ENCODE measurements around the gene GIMAP6.

Gene GIMAP6

DNA sequence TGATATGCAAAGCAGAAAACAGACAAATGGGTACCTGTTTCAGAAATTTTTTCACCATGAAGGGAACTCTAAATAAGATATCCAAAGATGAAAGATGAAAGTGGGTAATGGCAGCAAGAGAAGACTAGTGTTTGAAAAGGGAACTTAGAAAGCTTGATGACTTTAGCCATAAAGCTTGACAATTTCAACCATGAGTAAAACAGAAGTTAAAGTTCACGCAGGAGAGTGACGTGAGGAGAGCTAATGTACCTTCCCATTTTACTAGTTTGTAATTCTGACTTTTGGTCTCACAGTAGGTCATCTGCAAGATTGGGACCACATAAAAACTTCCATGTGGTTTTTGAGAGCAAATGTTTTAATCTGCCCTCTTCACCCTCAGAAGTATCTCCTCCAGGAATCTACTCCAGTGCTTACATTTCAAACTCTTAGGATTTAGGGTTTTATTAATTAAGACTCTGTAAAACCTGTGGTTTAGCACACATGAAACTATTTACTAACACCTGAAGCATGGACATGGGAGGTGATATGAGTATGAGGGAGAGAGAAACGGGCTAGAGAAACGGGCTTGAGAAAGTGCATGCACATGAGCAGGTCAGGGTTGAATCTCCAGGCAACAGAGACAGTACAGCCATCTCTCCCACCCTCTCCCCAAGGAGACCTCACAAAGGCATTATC is 28.9 kb upstream of the GIMAP6 start:
- DNase-seq (ENCODE audit: insufficient read length, low spot score) (no peak), FAIRE-seq (no peak)
- TF ChIP-seq POLR2A (IDR thresholded peaks at IDR 0.05; ENCODE audit: low read depth, low read length), result no peak

DNA sequence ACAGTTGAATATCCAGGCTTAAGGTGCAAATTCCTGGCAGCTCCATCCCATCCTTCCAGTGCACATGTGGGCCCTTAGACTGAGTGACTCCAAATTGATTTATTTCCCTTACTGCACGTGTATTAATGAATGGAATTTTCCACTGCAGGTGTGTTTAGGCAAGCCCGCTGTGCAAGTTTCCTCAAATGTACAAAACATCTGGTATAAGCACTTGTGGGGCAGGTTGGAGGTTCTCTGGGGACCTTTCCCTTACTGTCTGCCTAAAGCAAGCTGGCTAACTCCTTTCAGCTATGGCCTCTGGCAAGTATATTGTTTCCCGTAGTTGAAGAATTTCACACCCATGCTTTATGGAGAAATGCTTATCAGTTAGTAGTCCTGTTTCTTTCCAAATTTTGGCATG is 25.3 kb upstream of the GIMAP6 start:
- FAIRE-seq, result no peak
- no peak for TF ChIP-seq POLR2A (IDR thresholded peaks at IDR 0.05; ENCODE audit: low read depth, low read length)
- DNase-seq (ENCODE audit: insufficient read length, low spot score), result no peak

DNA sequence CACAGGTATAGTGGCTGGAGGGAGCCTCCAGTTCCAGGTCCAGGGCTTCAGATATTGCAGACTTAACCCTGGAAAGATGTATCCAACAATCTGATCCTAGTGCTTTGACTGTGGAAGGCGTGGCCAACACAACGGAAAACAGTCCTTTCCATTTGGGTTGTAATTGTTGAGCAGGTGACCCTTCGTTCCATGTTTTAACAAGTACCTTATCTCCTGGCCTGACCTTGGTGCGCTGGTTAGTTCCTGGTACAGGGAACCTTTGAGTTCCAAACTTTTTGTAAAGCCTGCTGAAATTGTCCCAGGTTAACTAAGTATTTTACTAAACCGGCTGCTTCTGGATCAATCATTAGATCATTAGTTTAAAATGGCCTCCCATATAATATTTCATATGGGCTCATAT is 23.9 kb upstream of the GIMAP6 start:
- DNase-seq (ENCODE audit: insufficient read length, low spot score) (no peak), FAIRE-seq (no peak)
- TF ChIP-seq POLR2A (IDR thresholded peaks at IDR 0.05; ENCODE audit: low read depth, low read length), result no peak

DNA sequence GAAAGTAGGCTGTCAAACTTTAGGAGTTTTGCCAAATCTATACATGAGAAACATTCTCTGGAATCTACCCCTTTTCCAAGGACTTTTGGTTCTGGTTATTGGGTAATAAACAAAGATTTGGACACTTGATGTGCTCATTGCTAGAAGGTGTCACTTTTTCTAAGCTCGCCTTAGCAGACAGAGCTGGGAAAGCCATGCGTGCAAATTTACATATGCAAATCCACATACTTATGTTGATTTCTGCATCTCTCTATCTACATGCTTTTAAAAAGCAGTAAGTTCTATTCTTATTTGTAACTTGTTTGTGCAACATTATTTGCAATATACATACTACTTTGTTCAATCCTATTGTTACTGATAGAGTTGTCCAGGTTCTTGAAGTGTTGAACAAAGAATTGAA is 22.5 kb upstream of the GIMAP6 start:
- DNase-seq (ENCODE audit: insufficient read length, low spot score) (no peak), FAIRE-seq (no peak)
- no peak for TF ChIP-seq POLR2A (IDR thresholded peaks at IDR 0.05; ENCODE audit: low read depth, low read length)

DNA sequence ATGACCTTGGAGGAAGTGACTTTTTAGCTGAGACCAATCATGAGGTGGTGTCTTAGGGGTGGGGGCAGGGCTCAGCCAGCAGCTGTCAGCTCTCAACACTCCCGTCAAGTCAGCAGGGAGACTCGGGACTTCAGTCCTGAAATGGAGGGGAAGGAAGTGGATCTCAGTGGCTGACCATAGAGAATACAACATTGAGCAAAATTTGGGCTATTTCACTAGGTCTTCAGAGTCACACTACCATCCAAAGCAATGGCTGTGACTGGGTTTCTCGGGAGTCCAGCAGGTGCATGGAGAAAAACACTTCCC is 16.8 kb upstream of the GIMAP6 start:
- no peak for TF ChIP-seq POLR2A (IDR thresholded peaks at IDR 0.05; ENCODE audit: low read depth, low read length)
- FAIRE-seq (no peak), DNase-seq (ENCODE audit: insufficient read length, low spot score) (no peak)

DNA sequence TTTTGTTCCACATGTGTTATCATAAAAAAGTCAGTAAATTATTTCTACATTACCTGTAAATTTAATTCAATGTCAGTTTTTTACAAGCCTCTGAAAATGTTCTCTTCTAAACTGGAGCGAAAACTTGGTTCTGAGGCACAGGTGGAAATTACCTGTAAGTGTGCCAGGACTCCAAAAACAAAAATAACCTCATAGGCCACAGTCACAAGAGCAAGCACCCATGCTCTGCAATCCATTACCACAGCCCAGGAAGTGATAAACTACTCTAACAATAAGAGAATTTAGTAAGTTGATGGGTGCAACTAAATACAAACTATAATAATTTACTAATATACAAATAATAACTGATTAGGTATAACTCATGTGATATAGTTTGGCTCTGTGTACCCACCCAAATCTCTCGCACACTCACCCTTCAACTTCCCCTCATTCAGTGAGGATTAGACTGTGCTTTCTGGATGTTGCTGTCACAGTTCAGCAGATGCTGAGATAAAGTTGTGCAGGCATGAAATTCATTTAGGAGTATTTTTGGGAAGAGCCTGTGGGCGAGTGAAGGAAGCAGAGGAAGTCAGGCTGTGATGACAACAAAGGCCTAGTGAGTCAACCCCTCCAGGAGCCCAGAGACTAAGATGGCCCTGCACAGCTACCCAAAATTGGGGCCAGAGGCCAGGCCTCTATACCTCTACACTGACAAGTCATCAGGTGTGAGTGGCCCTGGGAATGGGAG is 16.3 kb upstream of the GIMAP6 start:
- no peak for DNase-seq (ENCODE audit: insufficient read length, low spot score)
- TF ChIP-seq POLR2A (IDR thresholded peaks at IDR 0.05; ENCODE audit: low read depth, low read length), result no peak
- FAIRE-seq, result no peak

DNA sequence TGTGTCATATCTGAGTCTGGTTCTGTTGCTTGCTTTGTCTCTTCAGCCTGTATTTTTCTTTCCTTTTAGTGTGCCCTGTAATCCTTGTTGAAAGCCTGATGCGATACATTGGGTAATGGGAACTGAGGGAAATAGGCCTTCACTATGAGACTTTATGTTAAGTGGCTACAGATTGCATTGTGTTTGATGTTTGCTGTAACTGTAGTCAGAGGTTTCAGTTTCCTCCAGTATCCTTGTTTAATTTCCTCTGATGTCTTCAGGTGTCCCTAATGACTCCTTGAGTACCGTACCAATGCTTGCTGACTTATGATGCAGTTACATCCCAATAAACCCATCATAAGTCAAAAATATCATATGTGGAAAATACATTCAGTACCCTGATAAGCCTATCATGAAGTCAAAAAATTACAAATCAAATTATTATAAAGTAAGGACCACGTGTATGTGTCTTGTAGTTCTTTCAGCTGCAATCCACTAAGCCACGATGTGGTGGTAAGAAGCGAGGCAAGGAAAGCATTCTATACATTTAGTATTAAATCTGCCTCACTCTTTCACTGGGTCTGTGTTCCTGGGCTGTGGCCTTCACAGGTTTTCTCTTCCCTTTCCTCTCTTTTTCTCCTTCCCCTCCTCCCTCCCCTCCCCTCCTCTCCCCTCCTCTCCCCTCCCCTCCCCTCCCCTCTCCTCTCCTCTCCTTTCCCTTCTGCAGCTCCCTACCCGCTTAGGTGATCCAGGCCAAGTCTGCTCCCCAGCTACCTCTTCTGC is 13.3 kb upstream of the GIMAP6 start:
- DNase-seq (ENCODE audit: insufficient read length, low spot score) (no peak), FAIRE-seq (no peak)
- TF ChIP-seq POLR2A (IDR thresholded peaks at IDR 0.05; ENCODE audit: low read depth, low read length), result no peak

DNA sequence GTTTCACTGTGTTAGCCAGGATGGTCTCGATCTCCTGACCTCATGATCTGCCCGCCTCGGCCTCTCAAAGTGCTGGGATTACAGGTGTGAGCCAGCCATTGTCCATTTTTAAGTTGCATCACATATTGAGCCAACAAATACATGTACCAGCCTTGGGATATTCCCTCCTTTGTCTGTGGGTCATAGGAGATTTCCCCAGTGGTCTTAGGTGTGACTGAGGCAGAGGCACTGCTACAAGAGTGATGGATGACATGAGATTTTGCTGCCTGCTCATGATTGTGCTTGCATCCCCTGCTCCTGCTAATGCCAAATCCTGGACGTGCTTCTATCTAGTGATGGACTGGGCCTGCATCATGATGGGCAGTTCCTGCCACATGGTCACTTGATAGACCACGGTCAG is 10.7 kb upstream of the GIMAP6 start:
- no peak for DNase-seq (ENCODE audit: insufficient read length, low spot score)
- no peak for FAIRE-seq
- TF ChIP-seq POLR2A (IDR thresholded peaks at IDR 0.05; ENCODE audit: low read depth, low read length), result no peak

DNA sequence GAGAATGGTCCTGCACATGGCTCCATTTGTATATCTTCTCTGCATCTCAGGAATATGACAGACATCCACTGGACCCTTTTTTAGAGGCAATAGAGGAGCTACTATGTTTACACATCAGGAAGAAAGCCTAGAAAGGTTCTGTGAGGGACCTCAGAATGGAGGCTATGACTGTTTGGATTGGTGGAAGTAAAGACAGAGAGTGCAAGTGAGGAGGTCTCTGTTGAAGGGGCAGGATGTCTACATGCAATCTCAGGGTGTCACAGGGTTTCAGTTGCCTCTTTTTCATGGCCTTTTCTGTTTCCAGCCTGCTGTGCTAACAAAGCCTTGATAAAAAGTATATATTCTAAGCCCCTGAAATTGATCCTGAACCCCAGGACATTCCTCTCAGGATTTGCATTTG is 9.7 kb upstream of the GIMAP6 start:
- DNase-seq (ENCODE audit: insufficient read length, low spot score) (no peak), FAIRE-seq (no peak)
- no peak for TF ChIP-seq POLR2A (IDR thresholded peaks at IDR 0.05; ENCODE audit: low read depth, low read length)

DNA sequence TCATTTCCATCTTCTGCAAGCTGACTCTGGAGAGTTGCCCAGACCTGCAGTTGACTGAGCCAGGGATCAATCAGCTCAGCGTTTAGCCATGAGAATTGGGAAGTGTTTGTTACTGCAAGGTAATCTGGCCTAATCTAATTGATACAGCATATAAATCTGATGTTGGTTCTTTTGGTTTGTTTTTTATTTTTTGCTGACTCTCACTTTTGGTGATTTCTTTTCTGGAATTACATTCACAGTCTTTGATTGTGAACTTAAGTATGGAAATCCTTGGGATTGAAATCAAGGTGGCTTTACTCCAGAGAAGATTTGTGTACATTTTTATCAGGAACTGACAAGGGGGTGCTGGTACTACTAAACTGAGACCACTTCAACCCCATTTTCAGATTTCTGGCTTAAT is 1.7 kb upstream of the GIMAP6 start:
- DNase-seq (ENCODE audit: insufficient read length, low spot score) (no peak), FAIRE-seq (no peak)
- TF ChIP-seq POLR2A (IDR thresholded peaks at IDR 0.05; ENCODE audit: low read depth, low read length), result no peak

DNA sequence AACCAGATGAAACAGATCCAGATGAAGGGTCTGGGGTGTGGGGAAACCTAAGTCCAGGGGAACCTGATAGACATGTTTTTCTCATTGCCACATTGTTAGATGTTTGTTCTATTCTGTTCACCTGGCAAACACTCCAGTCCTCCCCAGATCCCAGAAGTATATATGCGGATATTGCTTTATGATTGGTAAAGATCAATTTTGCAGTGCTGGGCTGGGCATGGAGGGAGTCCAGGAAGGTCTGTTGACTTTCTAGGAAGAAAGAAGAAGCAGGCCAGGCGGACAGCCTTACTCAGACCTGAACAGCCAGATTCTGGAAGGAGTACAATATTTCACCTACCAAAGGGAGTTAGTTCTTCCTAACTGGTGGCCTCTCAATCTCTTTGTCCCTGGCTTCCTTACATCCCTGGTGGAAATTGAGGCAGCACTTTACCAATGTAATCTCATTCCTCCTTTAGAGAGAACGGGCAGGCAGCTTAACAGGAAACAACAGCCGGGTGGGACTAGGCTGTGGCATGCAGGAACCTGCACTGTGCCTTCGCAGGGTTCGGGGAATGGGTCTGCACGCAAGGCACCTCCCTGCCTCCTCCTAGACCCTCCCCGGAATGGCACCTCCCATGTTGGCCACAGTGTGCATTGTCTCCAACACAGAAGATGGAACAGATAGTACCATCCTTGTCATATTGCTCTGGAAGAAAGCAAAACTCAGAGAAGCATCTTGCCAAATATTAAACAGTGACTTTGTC is 930 bp downstream of the GIMAP6 start:
- no peak for FAIRE-seq
- no peak for DNase-seq (ENCODE audit: insufficient read length, low spot score)
- no peak for TF ChIP-seq POLR2A (IDR thresholded peaks at IDR 0.05; ENCODE audit: low read depth, low read length)

DNA sequence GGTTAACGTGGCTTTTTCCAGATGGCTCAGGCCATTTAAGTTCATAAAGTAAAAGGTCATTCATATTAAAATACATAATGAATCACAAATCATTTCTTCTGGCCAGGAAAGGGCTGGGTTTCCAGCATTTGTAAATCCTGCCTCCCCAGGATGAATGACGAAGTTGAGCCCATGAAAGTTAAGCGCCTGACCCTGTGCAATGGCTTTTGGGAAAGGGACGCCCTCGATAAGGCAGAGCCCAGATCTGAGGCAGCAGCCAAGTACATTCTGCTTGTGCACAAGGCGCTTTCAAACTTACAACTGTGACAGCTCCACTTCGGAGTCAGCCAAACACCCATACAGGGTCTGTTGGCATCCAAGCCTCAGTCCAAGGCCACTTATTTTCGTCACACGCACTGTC is 2.8 kb downstream of the GIMAP6 start:
- no peak for FAIRE-seq
- no peak for DNase-seq (ENCODE audit: insufficient read length, low spot score)

DNA sequence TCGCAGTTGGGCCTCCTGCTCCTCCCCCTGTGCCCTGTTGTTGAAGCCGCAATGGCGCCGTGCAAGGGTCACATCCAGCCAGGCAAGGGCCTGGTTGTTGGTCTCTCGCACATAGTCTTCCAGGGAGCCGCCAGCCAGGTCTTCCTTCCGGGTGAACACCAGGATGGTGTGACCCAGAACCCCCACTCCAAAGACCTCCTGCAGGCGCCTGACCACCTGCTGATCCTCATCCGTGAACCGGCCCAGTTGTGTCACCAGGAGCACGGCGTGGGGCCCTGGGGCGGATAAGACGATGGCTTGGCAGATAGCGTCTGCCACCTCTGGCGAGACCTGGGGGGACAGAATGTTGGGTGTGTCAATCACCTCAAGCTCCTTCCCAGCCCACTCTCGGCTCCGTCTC is 4.2 kb downstream of the GIMAP6 start:
- FAIRE-seq (no peak), DNase-seq (ENCODE audit: insufficient read length, low spot score) (no peak)
- TF ChIP-seq POLR2A (IDR thresholded peaks at IDR 0.05; ENCODE audit: low read depth, low read length), result no peak

More for the DNA sequence above, 2.8 kb downstream of the GIMAP6 start:
- no peak for TF ChIP-seq POLR2A (IDR thresholded peaks at IDR 0.05; ENCODE audit: low read depth, low read length)

DNA sequence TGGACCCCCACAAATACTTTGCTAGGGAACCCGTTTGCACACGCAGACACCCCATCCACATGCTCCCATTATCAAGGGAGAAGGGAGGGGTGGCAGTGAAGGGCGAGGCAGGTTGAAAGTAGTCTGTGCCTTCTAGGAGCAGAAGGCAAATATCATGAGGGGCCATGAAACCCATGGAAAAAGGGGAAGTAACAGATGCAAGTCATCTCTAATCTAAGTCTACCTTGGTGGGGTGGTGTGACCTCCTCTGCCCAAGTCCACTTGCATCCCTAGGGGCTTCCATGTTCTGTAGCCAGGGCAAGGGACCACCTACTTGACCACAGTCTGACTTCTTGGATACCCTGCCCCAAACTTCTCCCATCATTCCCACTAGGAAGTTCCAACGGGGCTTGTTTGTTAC is 5.5 kb downstream of the GIMAP6 start:
- no peak for TF ChIP-seq POLR2A (IDR thresholded peaks at IDR 0.05; ENCODE audit: low read depth, low read length)
- FAIRE-seq (no peak), DNase-seq (ENCODE audit: insufficient read length, low spot score) (no peak)

All from H54 (cell line).